ENCODE measurements around the gene PPP2R3A. TPM values are rescaled to one million over a fixed set of nuclear protein-coding genes. Genes with fewer than 3 reads are reported as not detected.

The PPP2R3A gene
- polyA plus RNA-seq, 1 donor (not counting 4 experiments of a cell fraction or from before 2014, with no cell fraction given), result 11.1 TPM

DNA sequence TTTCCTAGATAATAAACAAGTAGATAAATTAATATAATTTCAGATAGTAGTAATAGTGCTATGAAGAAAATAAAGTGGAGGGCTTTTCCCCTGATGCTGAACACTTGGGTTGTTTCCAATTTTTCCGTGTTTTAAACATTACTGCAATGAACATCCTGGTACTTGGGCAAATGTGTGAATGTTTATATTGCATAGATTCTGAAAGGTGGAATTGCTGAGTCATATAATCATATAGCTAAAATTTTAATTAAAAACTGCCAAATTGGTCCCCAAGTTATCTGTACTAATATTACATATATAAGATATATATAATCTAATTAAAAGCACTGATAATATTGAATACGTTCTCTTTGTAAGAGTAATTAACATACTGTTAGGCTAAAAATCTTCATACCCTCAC, 10.0 kb downstream of the PPP2R3A start:
- TF ChIP-seq EZH2 (IDR thresholded peaks at IDR 0.05; ENCODE audit: low read length), result no peak
- TF ChIP-seq, protein P1, sequence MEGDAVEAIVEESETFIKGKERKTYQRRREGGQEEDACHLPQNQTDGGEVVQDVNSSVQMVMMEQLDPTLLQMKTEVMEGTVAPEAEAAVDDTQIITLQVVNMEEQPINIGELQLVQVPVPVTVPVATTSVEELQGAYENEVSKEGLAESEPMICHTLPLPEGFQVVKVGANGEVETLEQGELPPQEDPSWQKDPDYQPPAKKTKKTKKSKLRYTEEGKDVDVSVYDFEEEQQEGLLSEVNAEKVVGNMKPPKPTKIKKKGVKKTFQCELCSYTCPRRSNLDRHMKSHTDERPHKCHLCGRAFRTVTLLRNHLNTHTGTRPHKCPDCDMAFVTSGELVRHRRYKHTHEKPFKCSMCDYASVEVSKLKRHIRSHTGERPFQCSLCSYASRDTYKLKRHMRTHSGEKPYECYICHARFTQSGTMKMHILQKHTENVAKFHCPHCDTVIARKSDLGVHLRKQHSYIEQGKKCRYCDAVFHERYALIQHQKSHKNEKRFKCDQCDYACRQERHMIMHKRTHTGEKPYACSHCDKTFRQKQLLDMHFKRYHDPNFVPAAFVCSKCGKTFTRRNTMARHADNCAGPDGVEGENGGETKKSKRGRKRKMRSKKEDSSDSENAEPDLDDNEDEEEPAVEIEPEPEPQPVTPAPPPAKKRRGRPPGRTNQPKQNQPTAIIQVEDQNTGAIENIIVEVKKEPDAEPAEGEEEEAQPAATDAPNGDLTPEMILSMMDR (optimal IDR thresholded peaks at IDR 0.05 in 1 of 3, IDR thresholded peaks at IDR 0.05 in 1 of 3, conservative IDR thresholded peaks at IDR 0.05 in 1 of 3; ENCODE audit: extremely low read depth in 1 of 3, insufficient read depth in 2 of 3, low read length in 3 of 3), result no peak
- no peaks in the 10 kb centered on the region for H4K20me1 ChIP-seq (ENCODE audit: control insufficient read depth, extremely low read depth, insufficient read depth, low read length)
- H3K27ac ChIP-seq (ENCODE audit: control insufficient read depth, insufficient read depth, low read length), result no peak overlapping the region
- H2AFZ ChIP-seq (ENCODE audit: control insufficient read depth, low read length), result no peak overlapping the region
- peaks cover 0 to 1% of the 10 kb centered on the region in 2 experiments for H3K36me3 ChIP-seq (ENCODE audit: control insufficient read depth in 2 of 2, extremely low read depth in 1 of 2, insufficient read depth in 2 of 2, low read length in 2 of 2)
- H3K4me1 ChIP-seq (ENCODE audit: control insufficient read depth, extremely low read depth, insufficient read depth, low read length), result peaks cover 5% of the 10 kb centered on the region
- peaks cover 65% of the 10 kb centered on the region for H3K79me2 ChIP-seq (ENCODE audit: control insufficient read depth, insufficient read depth, low read length)
- FAIRE-seq (no peak), DNase-seq (ENCODE audit: low read depth, low spot score) (no peak)
- no peak overlapping the region for H3K4me2 ChIP-seq (ENCODE audit: control insufficient read depth, extremely low read depth, insufficient read depth, low read depth, low read length)
- dilution Hi-C loops (cut with MboI; ENCODE audit: extremely low pct_ligation_motif_present, low sequenced_read_pairs), result no loop called here
- no peaks in the 10 kb centered on the region for H3K9me1 ChIP-seq (ENCODE audit: control insufficient read depth, extremely low read depth, insufficient read depth, low read length)
- H3K9me3 ChIP-seq (ENCODE audit: control insufficient read depth, low read depth, low read length), result no peaks in the 10 kb centered on the region
- no peaks in the 10 kb centered on the region for H3K27me3 ChIP-seq (ENCODE audit: control insufficient read depth, extremely low read depth, insufficient read depth, low read length)
- no peak overlapping the region for H3K4me3 ChIP-seq (ENCODE audit: control insufficient read depth in 2 of 3, extremely low read depth in 1 of 3, insufficient read depth in 2 of 3, low read depth in 1 of 3, low read length in 3 of 3)
- H3K9ac ChIP-seq (ENCODE audit: control insufficient read depth, extremely low read depth, insufficient read depth, low read length), result no peak overlapping the region

DNA sequence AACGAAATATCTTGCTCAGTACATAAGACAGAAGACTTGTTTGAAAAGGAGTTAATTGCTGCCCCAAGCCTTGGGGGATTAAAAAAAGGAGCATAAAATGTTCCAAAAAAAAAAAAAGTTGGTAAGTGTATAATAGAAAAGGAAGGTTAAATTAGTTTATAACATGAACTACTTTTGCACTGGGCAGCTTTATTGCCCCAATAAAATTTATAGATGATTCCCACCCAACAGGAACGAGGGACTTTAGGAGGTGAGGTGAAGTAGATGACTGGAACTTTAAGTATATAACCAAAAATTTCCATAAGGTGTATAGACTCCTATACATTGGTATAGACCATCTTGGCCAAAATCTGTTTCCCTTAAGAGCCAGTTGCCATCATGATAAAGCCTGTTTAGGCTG, 14.8 kb downstream of the PPP2R3A start:
- H3K9me1 ChIP-seq (ENCODE audit: control insufficient read depth, extremely low read depth, insufficient read depth, low read length), result no peaks in the 10 kb centered on the region
- dilution Hi-C loops (cut with MboI; ENCODE audit: extremely low pct_ligation_motif_present, low sequenced_read_pairs), result no loop called here

More for the DNA sequence above, 14.8 kb downstream of the PPP2R3A start:
- Histone ChIP-seq H3K27ac (ENCODE audit: control insufficient read depth, insufficient read depth, low read length) (no peak overlapping the region), H3K9ac (ENCODE audit: control insufficient read depth, extremely low read depth, insufficient read depth, low read length) (no peak overlapping the region), H4K20me1 (ENCODE audit: control insufficient read depth, extremely low read depth, insufficient read depth, low read length) (no peaks in the 10 kb centered on the region), H3K79me2 (ENCODE audit: control insufficient read depth, insufficient read depth, low read length) (peaks cover 49% of the 10 kb centered on the region), H3K4me3 (ENCODE audit: control insufficient read depth in 2 of 3, extremely low read depth in 1 of 3, insufficient read depth in 2 of 3, low read depth in 1 of 3, low read length in 3 of 3) (no peak overlapping the region), H3K4me1 (ENCODE audit: control insufficient read depth, extremely low read depth, insufficient read depth, low read length) (peaks cover 16% of the 10 kb centered on the region), H3K36me3 (ENCODE audit: control insufficient read depth in 2 of 2, extremely low read depth in 1 of 2, insufficient read depth in 2 of 2, low read length in 2 of 2) (no peaks in the 10 kb centered on the region), H3K27me3 (ENCODE audit: control insufficient read depth, extremely low read depth, insufficient read depth, low read length) (no peaks in the 10 kb centered on the region), H3K4me2 (ENCODE audit: control insufficient read depth, extremely low read depth, insufficient read depth, low read depth, low read length) (no peak overlapping the region), H3K9me3 (ENCODE audit: control insufficient read depth, low read depth, low read length) (no peaks in the 10 kb centered on the region), H2AFZ (ENCODE audit: control insufficient read depth, low read length) (no peak overlapping the region)
- TF ChIP-seq, protein P1 (optimal IDR thresholded peaks at IDR 0.05 in 1 of 3, IDR thresholded peaks at IDR 0.05 in 1 of 3, conservative IDR thresholded peaks at IDR 0.05 in 1 of 3; ENCODE audit: extremely low read depth in 1 of 3, insufficient read depth in 2 of 3, low read length in 3 of 3), result no peak
- TF ChIP-seq EZH2 (IDR thresholded peaks at IDR 0.05; ENCODE audit: low read length), result no peak
- DNase-seq (ENCODE audit: low read depth, low spot score) (no peak), FAIRE-seq (peak; percentile 26)
